ENCODE measurements around the gene LYPD1. TPM values are rescaled to one million over a fixed set of nuclear protein-coding genes. Genes with fewer than 3 reads are reported as not detected.

The LYPD1 gene
- not detected in 2 replicates for total RNA-seq

GRCh38 chr2:132669908-132670495, at the start of gene LYPD1:
TSS of gene LYPD1 (minus strand) at chr2:132670205. CDS start at chr2:132669932, 273 bp downstream.

All from hair follicular keratinocyte (primary cell).